Glutamatergic neuron (in vitro differentiated cells): ENCODE results near the gene NUP93. TPM values are rescaled to one million over a fixed set of nuclear protein-coding genes. Genes with fewer than 3 reads are reported as not detected.

ENCODE experiments used
- DNase-seq: peaks from one replicate; pipeline ENCODE4 v3.0.0; 2022
- H3K27ac Mint-ChIP-seq: one replicate; pipeline ENCODE4 v1.8.0; 2020; ENCODE audit warnings: mild to moderate bottlenecking, mixed read lengths, inconsistent platforms; ENCODE audit not compliant: unreplicated experiment
- H3K27me3 Mint-ChIP-seq: one replicate; pipeline ENCODE4 v1.8.0; 2020; ENCODE audit warnings: mild to moderate bottlenecking, moderate library complexity, mixed read lengths, inconsistent platforms; ENCODE audit not compliant: unreplicated experiment
- H3K36me3 Mint-ChIP-seq: one replicate; pipeline ENCODE4 v1.8.0; 2020; ENCODE audit warnings: mild to moderate bottlenecking, mixed read lengths, inconsistent platforms; ENCODE audit not compliant: unreplicated experiment
- H3K4me1 Mint-ChIP-seq: one replicate; pipeline ENCODE4 v1.8.0; 2020; ENCODE audit warnings: mild to moderate bottlenecking, low read depth, mixed read lengths, inconsistent platforms; ENCODE audit not compliant: unreplicated experiment
- H3K4me3 Mint-ChIP-seq: one replicate; pipeline ENCODE4 v1.8.0; 2020; ENCODE audit warnings: mild to moderate bottlenecking, mixed read lengths, inconsistent platforms; ENCODE audit not compliant: unreplicated experiment
- H3K9me3 Mint-ChIP-seq: one replicate; pipeline ENCODE4 v1.8.0; 2020; ENCODE audit warnings: mild to moderate bottlenecking, moderate library complexity, mixed read lengths, inconsistent platforms; ENCODE audit not compliant: unreplicated experiment
- CTCF ChIP-seq: fragments of 200-600 bp; sonication (generic); IDR thresholded peaks from one replicate; pipeline ENCODE4 v1.5.0; 2021; ENCODE audit not compliant: partially characterized antibody, unreplicated experiment
- total RNA-seq: library from RNA; stranded (reverse); fragmentation: NEBNext Ultra II Directional; extraction: Animal tissue kit (Norgen Biotek cat#: 25700); gene quantifications from one replicate; pipeline ENCODE4 v1.2.1, GENCODE V29; 2021; ENCODE audit not compliant: unreplicated experiment

The NUP93 gene
- total RNA-seq, 1 donor from 2014 or later, result 84.1 TPM

DNA sequence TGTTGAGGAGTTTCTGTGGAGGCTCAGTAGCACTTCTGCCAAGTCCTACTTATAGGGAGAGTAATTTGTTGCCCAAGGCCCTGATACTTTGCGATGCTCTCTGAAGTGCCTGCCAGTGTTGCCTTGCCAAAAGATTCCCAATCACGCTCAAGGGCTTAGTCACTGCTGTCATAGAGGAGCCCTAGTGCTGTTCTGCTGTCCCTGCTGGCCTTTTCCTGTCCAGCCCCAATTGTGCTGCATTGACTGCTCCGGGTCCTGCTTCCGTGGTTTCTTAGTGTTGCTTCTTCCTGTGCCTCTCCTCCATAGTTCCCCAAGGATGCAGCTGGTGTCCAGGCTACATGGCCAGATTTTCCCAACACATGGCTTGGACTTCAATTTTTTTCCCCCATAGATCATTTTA lies 13.9 kb downstream of the NUP93 start:
- Mint-ChIP-seq H3K27ac (peak overlapping the region; percentile 62), H3K27me3 (peaks cover under 1% of the 10 kb centered on the region), H3K4me1 (peaks cover 26% of the 10 kb centered on the region), H3K4me3 (peak overlapping the region; percentile 43), H3K9me3 (peaks cover 5% of the 10 kb centered on the region), H3K36me3 (no peaks in the 10 kb centered on the region)
- TF ChIP-seq CTCF, result no peak
- peak; percentile 18 for DNase-seq

DNA sequence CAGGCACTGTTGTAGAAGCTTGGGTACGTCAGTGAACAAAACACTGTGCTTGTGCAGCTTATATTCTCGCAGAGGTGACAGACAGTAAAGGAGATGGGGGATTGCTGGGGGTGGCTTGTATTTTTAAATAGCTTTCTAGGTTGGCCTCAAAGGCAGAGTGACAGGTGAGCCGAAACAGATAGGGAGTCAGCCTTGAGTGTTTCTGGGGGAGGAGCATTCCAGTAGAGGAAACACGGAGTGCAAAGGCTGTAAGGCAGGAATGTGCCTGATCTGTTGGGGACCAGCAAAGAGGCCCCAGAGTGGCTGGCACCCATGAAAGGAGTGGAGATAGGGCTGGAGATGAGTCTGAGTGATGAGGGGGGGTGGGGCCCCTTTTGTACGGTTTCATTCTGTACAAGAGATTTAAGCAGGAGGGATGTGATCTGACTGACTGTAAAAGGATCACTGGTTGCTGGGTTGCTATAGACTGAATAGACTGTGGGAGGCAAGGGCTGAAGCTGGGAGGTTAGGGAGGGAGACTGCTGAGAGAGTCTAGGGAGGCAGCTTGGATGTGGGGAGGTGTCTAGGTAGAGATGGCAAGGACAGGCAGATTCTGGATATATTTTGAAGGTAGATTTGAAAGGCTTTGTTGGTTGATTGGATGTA lies 15.2 kb downstream of the NUP93 start:
- H3K36me3 Mint-ChIP-seq, result no peaks in the 10 kb centered on the region
- peaks cover 31% of the 10 kb centered on the region for H3K4me1 Mint-ChIP-seq
- no peak overlapping the region for H3K4me3 Mint-ChIP-seq

DNA sequence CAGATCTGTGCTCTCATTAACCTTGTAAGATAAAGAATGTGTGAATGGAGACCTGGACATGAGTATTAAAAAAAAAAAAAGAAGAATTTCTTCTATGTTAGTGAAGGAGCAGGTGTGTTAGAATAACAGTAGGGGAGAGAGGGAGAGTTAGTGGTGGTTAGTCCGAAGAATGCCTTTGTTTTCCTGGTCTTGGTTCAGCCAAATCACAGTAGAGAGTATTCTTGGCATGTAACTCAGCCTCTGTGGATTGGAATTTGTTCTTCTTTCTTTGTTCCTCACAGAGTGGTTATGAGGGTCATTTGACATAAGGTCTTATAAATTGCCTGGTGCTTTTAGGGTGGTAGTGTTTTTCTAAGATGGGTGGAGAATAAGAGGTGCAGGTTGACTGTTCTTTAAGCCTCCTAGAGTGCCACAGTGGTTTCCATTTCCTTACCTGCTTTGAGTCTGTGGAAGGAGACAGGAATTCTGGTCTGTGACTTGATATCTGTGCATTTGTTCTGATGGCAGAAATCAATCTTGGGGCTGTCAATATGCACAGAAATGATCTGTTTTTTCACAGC lies 17.6 kb downstream of the NUP93 start:
- no peak for DNase-seq

More for the DNA sequence above, 15.2 kb downstream of the NUP93 start:
- no peak for TF ChIP-seq CTCF
- Mint-ChIP-seq H3K27me3 (no peaks in the 10 kb centered on the region), H3K9me3 (peaks cover 5% of the 10 kb centered on the region), H3K27ac (no peak overlapping the region)
- DNase-seq, result no peak

DNA sequence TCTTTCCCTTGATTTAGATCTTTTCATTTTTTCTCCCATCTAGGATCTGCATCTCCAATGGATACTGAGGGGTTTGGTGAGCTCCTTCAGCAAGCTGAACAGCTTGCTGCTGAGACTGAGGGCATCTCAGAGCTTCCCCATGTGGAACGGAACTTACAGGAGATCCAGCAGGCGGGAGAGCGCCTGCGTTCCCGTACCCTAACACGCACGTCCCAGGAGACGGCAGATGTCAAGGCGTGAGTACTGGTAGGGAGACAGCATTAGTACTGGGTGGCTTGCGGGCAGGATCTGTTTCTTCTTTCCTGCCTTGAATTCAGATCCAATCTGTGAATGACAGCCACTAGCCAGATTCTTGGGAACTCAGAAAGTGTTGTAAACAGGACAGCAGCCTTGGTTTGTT lies 18.3 kb downstream of the NUP93 start:
- H3K27ac Mint-ChIP-seq, result peak overlapping the region; percentile 50
- H3K4me1 Mint-ChIP-seq, result peaks cover 31% of the 10 kb centered on the region
- peak; percentile 40 for DNase-seq
- H3K36me3 Mint-ChIP-seq, result peaks cover under 1% of the 10 kb centered on the region
- no peaks in the 10 kb centered on the region for H3K27me3 Mint-ChIP-seq
- TF ChIP-seq CTCF, result no peak
- peaks cover 3% of the 10 kb centered on the region for H3K9me3 Mint-ChIP-seq
- peak overlapping the region; percentile 41 for H3K4me3 Mint-ChIP-seq

More for the DNA sequence above, 17.6 kb downstream of the NUP93 start:
- peaks cover 3% of the 10 kb centered on the region for H3K9me3 Mint-ChIP-seq
- H3K27me3 Mint-ChIP-seq, result no peaks in the 10 kb centered on the region
- H3K4me1 Mint-ChIP-seq, result peaks cover 31% of the 10 kb centered on the region
- peak overlapping the region; percentile 50 for H3K27ac Mint-ChIP-seq
- no peaks in the 10 kb centered on the region for H3K36me3 Mint-ChIP-seq
- no peak for TF ChIP-seq CTCF
- H3K4me3 Mint-ChIP-seq, result peak overlapping the region; percentile 25

DNA sequence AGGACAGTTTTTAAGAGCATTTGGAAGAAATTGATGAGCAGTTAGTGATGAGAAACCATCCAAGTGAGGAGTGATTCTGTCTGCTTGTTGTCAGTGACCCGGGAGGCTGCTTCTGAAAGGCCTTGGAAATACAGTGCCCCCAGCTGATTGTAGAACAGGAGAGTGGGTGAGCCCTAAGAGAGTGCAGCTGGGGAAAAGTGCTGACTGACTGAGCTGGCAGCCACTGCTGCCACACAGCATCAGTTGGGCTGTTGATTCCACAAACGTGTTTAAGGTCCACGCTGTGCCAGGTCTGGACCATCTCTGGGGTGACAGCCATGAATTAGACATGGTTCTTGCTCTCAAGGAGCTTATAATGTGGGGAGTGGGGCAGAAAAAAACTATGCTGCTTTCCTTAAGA lies 18.9 kb downstream of the NUP93 start:
- Mint-ChIP-seq H3K4me3 (no peak overlapping the region), H3K36me3 (peaks cover 7% of the 10 kb centered on the region), H3K9me3 (peaks cover 5% of the 10 kb centered on the region), H3K27ac (no peak overlapping the region), H3K27me3 (no peaks in the 10 kb centered on the region), H3K4me1 (peaks cover 25% of the 10 kb centered on the region)
- no peak for DNase-seq
- TF ChIP-seq CTCF, result no peak
